Upper lobe of right lung (tissue), 1 donor: ENCODE measurements around the gene CNDP1. TPM values are rescaled to one million over a fixed set of nuclear protein-coding genes. Genes with fewer than 3 reads are reported as not detected.

Experiments used
- ATAC-seq: fragments of 200-7000 bp; cut with Tn5 transposase; one replicate; pipeline ENCODE4 v1.9.1; 2020; ENCODE audit warnings: mild to moderate bottlenecking, moderate library complexity
- DNase-seq: peaks from one replicate; pipeline ENCODE4 v3.0.0-alpha.2; 2020
- H3K27ac ChIP-seq: fragments of 200-600 bp; one replicate; pipeline ENCODE4 v1.8.0; 2022
- H3K27me3 ChIP-seq: fragments of 200-600 bp; one replicate; pipeline ENCODE4 v1.8.0; 2022; ENCODE audit warnings: mild to moderate bottlenecking
- H3K36me3 ChIP-seq: fragments of 200-600 bp; one replicate; pipeline ENCODE4 v1.8.0; 2022
- H3K4me1 ChIP-seq: fragments of 200-600 bp; one replicate; pipeline ENCODE4 v1.8.0; 2022
- H3K4me3 ChIP-seq: fragments of 200-600 bp; one replicate; pipeline ENCODE4 v1.8.0; 2022; ENCODE audit warnings: mild to moderate bottlenecking
- H3K9me3 ChIP-seq: fragments of 200-600 bp; one replicate; pipeline ENCODE4 v1.8.0; 2022
- intact Hi-C: fragments of 100-400 bp; cut with DNase I; formaldehyde crosslinking; loops from one replicate; pipeline ENCODE4 v1.11.0; 2022
- total RNA-seq: library from RNA; stranded (reverse); fragmentation: NEBNext Ultra II Directional; extraction: Animal tissue kit (Norgen Biotek cat#: 25700); gene quantifications from one replicate; pipeline ENCODE4 v1.2.1, GENCODE V29; 2021
- TF ChIP-seq, protein P1 (sequence below): fragments of 200-600 bp; IDR thresholded peaks from one replicate; pipeline ENCODE4 v1.8.0; 2022; ENCODE audit warnings: antibody characterized with exemption
- donor health status: DM: no; HTN: yes; CAD: no; lungs with severe emphysema.

CNDP1 gene
- total RNA-seq, 1 donor from 2014 or later: not detected

DNA sequence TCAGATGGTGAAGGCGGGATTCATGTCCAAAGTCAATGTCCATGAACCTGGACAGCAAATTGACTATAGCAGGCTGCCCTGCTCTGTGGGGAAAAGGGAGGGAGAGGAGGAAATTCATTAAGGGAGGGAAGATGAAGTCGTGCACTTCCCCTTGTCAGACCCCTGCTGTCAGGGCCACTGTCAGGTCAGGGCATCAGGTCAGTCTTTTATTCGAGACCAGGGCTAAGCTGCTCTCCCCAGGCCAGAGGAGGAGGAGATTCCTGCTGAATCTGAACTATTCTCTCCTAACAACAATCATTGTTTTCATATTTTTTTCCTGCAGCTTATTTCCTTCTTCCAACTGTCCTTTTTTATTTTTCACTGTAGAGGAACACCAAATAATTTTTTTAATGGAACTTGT is 17.2 kb downstream of the CNDP1 start:
- Histone ChIP-seq H3K9me3 (no peaks in the 10 kb centered on the region), H3K27ac (no peak overlapping the region), H3K4me3 (no peak overlapping the region), H3K27me3 (no peaks in the 10 kb centered on the region), H3K36me3 (no peaks in the 10 kb centered on the region), H3K4me1 (no peaks in the 10 kb centered on the region)
- ATAC-seq (no peak), DNase-seq (no peak)
- intact Hi-C loops: loop anchor here (10.0 kb wide), 1 partner anchor 197 kb away; no protein-coding TSS in a partner anchor
- TF ChIP-seq, protein P1, sequence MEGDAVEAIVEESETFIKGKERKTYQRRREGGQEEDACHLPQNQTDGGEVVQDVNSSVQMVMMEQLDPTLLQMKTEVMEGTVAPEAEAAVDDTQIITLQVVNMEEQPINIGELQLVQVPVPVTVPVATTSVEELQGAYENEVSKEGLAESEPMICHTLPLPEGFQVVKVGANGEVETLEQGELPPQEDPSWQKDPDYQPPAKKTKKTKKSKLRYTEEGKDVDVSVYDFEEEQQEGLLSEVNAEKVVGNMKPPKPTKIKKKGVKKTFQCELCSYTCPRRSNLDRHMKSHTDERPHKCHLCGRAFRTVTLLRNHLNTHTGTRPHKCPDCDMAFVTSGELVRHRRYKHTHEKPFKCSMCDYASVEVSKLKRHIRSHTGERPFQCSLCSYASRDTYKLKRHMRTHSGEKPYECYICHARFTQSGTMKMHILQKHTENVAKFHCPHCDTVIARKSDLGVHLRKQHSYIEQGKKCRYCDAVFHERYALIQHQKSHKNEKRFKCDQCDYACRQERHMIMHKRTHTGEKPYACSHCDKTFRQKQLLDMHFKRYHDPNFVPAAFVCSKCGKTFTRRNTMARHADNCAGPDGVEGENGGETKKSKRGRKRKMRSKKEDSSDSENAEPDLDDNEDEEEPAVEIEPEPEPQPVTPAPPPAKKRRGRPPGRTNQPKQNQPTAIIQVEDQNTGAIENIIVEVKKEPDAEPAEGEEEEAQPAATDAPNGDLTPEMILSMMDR: no peak

DNA sequence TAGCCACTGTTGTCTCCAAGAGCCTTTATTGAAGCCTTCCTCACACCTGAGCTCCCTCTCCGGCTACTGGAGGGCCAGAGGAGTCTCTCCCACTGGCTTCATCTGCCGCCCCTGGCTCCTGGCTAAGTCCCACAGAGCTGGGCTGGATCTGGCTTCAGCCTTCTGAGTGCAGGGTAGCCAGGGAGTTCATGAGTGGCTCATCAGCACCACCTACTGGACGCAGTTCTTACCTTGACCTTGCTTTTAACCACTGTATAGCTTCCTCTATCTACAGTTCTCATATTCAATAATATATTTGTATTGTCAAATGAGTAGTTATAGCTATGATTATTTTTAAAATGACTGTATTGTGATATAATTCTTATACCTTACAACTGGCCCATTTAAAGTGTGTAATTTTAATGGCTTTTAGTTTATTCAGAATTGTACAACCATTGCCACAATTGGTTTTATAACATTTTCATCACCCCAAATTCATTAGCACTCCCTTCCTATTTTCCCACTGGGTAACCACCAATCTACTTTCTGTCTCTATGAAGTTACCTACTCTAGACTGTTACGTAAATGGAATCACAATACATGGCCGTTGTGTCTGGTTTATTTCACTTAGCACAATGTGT is 17.7 kb downstream of the CNDP1 start:
- H3K27me3 ChIP-seq: no peaks in the 10 kb centered on the region
- peak; percentile 80 for DNase-seq
- no peak overlapping the region for H3K27ac ChIP-seq
- intact Hi-C loops: loop anchor here (10.0 kb wide), 1 partner anchor 197 kb away; no protein-coding TSS in a partner anchor
- H3K4me3 ChIP-seq: no peak overlapping the region
- H3K36me3 ChIP-seq: no peaks in the 10 kb centered on the region
- TF ChIP-seq, protein P1: peak; percentile 88
- no peaks in the 10 kb centered on the region for H3K9me3 ChIP-seq
- H3K4me1 ChIP-seq: no peaks in the 10 kb centered on the region
- ATAC-seq: peak; percentile 98

GRCh38 chr18:74556126-74556525 is 21.8 kb downstream of the CNDP1 start:
- no peaks in the 10 kb centered on the region for H3K9me3 ChIP-seq
- no peak overlapping the region for H3K27ac ChIP-seq
- H3K4me3 ChIP-seq: no peak overlapping the region
- intact Hi-C loops: loop anchor here (10.0 kb wide), 1 partner anchor 201 kb away; no protein-coding TSS in a partner anchor
- no peaks in the 10 kb centered on the region for H3K4me1 ChIP-seq
- H3K36me3 ChIP-seq: no peaks in the 10 kb centered on the region
- ATAC-seq (no peak), DNase-seq (no peak)
- TF ChIP-seq, protein P1: no peak
- no peaks in the 10 kb centered on the region for H3K27me3 ChIP-seq

GRCh38 chr18:74558096-74558495 is 23.8 kb downstream of the CNDP1 start:
- ATAC-seq: peak; percentile 55
- no peak for DNase-seq
- Histone ChIP-seq H3K4me1 (no peaks in the 10 kb centered on the region), H3K9me3 (no peaks in the 10 kb centered on the region), H3K36me3 (no peaks in the 10 kb centered on the region), H3K27ac (no peak overlapping the region), H3K4me3 (no peak overlapping the region), H3K27me3 (no peaks in the 10 kb centered on the region)
- TF ChIP-seq, protein P1: no peak
- intact Hi-C loops: loop anchor here (10.0 kb wide), 1 partner anchor 203 kb away; no protein-coding TSS in a partner anchor

DNA sequence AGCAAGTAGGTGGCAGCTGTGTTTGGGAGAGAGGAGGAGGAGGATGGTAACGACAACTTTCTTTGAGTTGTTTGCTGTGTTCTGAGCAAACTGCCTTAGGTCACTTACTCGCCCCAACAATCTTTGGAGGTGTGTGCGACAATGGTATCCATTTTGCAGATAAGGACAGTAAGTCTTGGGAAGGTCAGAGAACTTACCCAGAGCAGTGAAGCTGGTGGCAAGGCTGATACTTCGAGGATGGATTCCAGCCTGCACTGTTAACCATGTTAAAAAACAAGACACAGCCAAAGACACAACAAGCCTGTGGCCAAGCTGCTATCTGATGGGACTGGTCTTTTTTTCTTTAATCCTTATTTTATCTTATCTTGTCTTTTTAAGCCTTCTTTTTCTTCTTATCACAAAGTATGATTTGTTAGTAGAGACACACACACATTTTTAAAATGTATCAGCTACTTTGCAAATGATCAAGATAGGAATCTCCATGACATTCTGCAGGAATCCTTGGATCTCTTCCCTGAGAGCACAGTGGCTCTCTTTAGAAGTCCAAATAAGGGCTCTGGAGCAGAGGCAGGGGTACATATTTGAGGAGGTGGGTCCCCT is 27.9 kb downstream of the CNDP1 start:
- DNase-seq (no peak), ATAC-seq (no peak)
- no peaks in the 10 kb centered on the region for H3K9me3 ChIP-seq
- no peaks in the 10 kb centered on the region for H3K4me1 ChIP-seq
- intact Hi-C loops: no loop called here
- TF ChIP-seq, protein P1: no peak
- no peaks in the 10 kb centered on the region for H3K36me3 ChIP-seq
- no peaks in the 10 kb centered on the region for H3K27me3 ChIP-seq
- no peak overlapping the region for H3K4me3 ChIP-seq
- no peak overlapping the region for H3K27ac ChIP-seq
